Chondrocyte (in vitro differentiated cells): ENCODE data around the gene FADS6. TPM values are rescaled to one million over a fixed set of nuclear protein-coding genes. Genes with fewer than 3 reads are reported as not detected.

Experiments
- DNase-seq: peaks from one replicate; pipeline ENCODE4 v3.0.0; 2021; ENCODE audit warnings: mixed read lengths, low spot score
- H3K27ac Mint-ChIP-seq: one replicate; pipeline ENCODE4 v1.8.0; 2021; ENCODE audit warnings: mild to moderate bottlenecking, moderate library complexity, mixed read lengths; ENCODE audit not compliant: unreplicated experiment
- H3K27me3 Mint-ChIP-seq: 2 replicates; pipeline ENCODE4 v1.8.0; 2021; ENCODE audit warnings: low read depth, mixed read lengths
- H3K36me3 Mint-ChIP-seq: 2 replicates; pipeline ENCODE4 v1.8.0; 2021; ENCODE audit warnings: low read depth, mixed read lengths
- H3K4me1 Mint-ChIP-seq: 2 replicates; pipeline ENCODE4 v1.8.0; 2021; ENCODE audit warnings: low read depth, mild to moderate bottlenecking, mixed read lengths
- H3K4me3 Mint-ChIP-seq: one replicate; pipeline ENCODE4 v1.8.0; 2021; ENCODE audit warnings: mild to moderate bottlenecking, moderate library complexity, mixed read lengths; ENCODE audit not compliant: unreplicated experiment
- H3K9me3 Mint-ChIP-seq: 2 replicates; pipeline ENCODE4 v1.8.0; 2021; ENCODE audit warnings: low read depth, mixed read lengths
- total RNA-seq: library from RNA; stranded (reverse); gene quantifications from 3 replicates; pipeline ENCODE4 v1.2.1, GENCODE V29; 2021
- TF ChIP-seq, protein P1 (sequence below): fragments of 200-600 bp; sonication (generic); IDR thresholded peaks from 2 replicates; pipeline ENCODE4 v1.5.0; 2021; ENCODE audit warnings: antibody characterized with exemption, mild to moderate bottlenecking, moderate library complexity

The FADS6 gene
- total RNA-seq, 1 donor from 2014 or later = not detected

DNA sequence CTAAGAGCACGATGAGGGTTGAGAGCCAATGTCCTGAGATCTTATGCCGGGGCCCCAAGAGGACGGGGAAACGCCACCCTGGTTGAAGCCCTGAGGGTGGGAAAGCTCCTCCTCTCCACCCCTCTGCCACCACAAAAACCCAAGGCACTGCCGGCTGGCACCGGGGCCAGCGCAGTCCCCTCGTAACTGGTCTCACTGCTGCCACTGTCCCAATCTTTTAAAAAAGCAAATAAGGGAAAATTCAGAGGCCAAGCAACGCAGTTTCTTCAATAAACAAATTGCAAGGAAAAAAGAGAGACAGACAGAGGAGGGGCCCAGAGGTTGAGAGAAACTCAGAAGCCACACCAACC, 40.4 kb downstream of the FADS6 start:
- H3K36me3 Mint-ChIP-seq = peaks cover 3% of the 10 kb centered on the region
- H3K4me1 Mint-ChIP-seq = peaks cover 5% of the 10 kb centered on the region
- peaks cover 68% of the 10 kb centered on the region for H3K27me3 Mint-ChIP-seq
- no peaks in the 10 kb centered on the region for H3K9me3 Mint-ChIP-seq
- TF ChIP-seq, protein P1, sequence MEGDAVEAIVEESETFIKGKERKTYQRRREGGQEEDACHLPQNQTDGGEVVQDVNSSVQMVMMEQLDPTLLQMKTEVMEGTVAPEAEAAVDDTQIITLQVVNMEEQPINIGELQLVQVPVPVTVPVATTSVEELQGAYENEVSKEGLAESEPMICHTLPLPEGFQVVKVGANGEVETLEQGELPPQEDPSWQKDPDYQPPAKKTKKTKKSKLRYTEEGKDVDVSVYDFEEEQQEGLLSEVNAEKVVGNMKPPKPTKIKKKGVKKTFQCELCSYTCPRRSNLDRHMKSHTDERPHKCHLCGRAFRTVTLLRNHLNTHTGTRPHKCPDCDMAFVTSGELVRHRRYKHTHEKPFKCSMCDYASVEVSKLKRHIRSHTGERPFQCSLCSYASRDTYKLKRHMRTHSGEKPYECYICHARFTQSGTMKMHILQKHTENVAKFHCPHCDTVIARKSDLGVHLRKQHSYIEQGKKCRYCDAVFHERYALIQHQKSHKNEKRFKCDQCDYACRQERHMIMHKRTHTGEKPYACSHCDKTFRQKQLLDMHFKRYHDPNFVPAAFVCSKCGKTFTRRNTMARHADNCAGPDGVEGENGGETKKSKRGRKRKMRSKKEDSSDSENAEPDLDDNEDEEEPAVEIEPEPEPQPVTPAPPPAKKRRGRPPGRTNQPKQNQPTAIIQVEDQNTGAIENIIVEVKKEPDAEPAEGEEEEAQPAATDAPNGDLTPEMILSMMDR = no peak
- no peak overlapping the region for H3K27ac Mint-ChIP-seq
- no peak for DNase-seq
- no peak overlapping the region for H3K4me3 Mint-ChIP-seq

DNA sequence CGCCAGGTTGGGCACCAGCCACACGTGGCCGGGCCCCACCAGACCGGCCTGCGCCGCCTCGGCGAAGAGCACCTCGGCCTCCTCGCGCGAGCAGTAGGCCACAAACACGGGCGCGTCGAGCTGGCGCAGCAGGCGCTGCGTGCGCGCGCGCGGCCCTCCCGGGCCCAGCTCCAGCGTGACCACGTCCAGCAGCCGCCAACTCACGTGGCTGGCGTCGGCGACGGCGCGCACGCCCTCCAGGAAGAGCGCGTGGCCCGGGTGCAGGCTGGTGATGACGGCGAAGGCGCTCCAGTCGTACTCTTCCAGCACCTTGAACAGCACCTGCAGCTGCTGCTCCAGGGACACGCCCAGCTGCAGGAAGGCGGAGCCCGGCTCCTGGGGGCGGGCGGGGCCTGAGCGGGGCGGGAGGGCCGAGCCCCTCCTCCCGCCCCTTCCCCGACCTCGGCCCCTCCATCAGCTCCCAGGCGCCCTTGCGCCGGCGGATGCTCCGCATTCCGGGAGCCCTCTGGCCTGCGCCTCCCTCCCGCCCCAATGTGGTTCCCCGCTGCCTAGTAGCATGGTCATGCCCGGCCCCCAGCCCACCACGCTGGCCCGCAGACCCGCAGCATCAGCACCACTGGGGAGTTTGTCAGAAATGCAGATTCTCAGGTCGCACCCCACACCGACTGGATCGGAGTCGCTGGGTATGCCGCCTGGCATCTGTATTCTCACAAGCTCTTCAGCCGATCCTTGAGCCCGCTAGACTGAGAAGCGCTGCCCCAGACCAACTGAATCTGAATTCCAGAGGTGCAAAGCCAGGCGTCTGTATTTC, 41.0 kb downstream of the FADS6 start:
- peaks cover 5% of the 10 kb centered on the region for H3K4me1 Mint-ChIP-seq
- H3K27ac Mint-ChIP-seq = no peak overlapping the region
- peaks cover 3% of the 10 kb centered on the region for H3K36me3 Mint-ChIP-seq
- H3K27me3 Mint-ChIP-seq = peaks cover 63% of the 10 kb centered on the region
- TF ChIP-seq, protein P1 = no peak
- peak overlapping the region; percentile 10 for H3K4me3 Mint-ChIP-seq
- no peak for DNase-seq
- no peaks in the 10 kb centered on the region for H3K9me3 Mint-ChIP-seq

DNA sequence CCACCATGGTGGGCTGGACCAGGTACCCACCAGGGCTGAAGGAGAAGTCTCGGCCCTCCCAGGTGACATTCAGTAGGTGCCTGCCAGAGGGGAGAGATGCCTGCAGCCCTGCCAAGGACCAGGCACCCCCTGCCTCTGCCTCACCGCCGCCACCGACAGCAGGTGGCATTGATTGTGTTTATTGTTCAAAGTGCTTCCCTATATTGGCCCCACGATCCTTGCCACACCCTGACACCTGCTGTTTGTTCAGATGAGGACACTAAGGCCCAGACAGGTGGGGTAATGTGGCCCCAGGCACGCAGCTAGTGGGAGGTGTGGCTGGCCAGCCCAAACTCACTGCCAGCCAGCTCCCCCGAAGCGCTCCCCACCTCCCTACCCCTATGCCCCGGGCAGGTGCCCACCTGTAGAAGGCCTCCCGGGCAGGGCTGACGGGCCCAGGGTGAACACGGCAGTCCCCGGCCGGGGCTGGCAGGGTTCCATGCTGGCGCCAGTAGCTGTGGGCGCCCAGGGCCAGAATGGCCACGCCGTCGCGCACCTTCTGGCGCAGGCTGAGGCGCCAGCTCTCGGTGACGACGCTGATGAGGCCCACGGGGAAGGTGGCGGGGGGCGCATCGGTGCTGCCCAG, 41.7 kb downstream of the FADS6 start:
- peaks cover 5% of the 10 kb centered on the region for H3K4me1 Mint-ChIP-seq
- no peak overlapping the region for H3K27ac Mint-ChIP-seq
- DNase-seq = no peak
- H3K27me3 Mint-ChIP-seq = peaks cover 56% of the 10 kb centered on the region
- no peaks in the 10 kb centered on the region for H3K9me3 Mint-ChIP-seq
- no peak overlapping the region for H3K4me3 Mint-ChIP-seq
- peaks cover 3% of the 10 kb centered on the region for H3K36me3 Mint-ChIP-seq
- TF ChIP-seq, protein P1 = no peak

DNA sequence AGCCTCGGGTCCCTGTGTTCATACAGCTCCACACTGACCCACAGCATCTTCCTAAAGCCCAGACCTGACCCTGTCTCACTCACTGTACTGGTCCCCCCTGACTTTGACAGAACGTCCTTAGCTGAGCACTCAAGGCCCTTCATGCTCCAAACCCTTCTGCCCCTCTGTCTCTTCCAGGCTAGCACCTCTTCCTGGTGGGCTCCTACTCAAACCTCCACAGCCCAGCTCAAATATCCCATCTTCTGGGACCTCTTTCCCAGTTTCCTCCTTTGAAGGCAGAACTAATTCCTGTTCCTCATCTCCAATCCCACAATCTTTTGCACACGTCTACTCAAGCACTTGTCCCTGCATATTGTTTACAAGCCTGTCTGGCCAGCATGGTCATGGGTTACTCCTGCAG, 42.5 kb downstream of the FADS6 start:
- H3K4me1 Mint-ChIP-seq = peaks cover 5% of the 10 kb centered on the region
- DNase-seq = no peak
- H3K27me3 Mint-ChIP-seq = peaks cover 50% of the 10 kb centered on the region
- no peaks in the 10 kb centered on the region for H3K9me3 Mint-ChIP-seq
- no peak overlapping the region for H3K27ac Mint-ChIP-seq
- TF ChIP-seq, protein P1 = no peak
- peaks cover under 1% of the 10 kb centered on the region for H3K36me3 Mint-ChIP-seq
- no peak overlapping the region for H3K4me3 Mint-ChIP-seq

DNA sequence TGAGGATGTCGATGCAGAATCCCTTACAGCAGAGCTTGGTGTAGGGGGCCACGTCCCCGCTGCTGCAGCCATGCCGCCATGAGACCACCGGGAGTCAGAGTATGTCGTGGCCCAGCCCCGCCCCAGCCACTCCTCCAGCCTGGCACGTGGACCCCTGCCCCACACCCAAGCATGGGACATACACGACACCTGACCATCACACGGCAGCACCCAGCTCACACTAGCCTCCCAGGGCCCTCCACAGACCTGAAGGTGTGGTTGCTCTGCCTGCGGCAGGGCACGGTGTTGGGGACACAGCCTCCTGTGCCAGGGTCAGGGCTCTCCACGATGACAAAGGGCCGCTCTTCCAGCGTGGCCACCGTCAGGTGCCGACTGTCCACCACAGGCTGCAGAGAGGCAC, 43.1 kb downstream of the FADS6 start:
- Mint-ChIP-seq H3K27ac (no peak overlapping the region), H3K36me3 (no peaks in the 10 kb centered on the region), H3K27me3 (peaks cover 46% of the 10 kb centered on the region), H3K4me1 (peaks cover 5% of the 10 kb centered on the region), H3K4me3 (no peak overlapping the region), H3K9me3 (no peaks in the 10 kb centered on the region)
- no peak for DNase-seq
- TF ChIP-seq, protein P1 = no peak
